ENCODE results near the gene FMC1.
A peak's percentile ranks its signal among the peaks of the same experiment; 100 is the strongest.
"Not testable (repeated sequence)": the region's sequence is repeated elsewhere in the genome, so short reads cannot be mapped to it uniquely, and the experiment has no call there.

The FMC1 gene

DNA sequence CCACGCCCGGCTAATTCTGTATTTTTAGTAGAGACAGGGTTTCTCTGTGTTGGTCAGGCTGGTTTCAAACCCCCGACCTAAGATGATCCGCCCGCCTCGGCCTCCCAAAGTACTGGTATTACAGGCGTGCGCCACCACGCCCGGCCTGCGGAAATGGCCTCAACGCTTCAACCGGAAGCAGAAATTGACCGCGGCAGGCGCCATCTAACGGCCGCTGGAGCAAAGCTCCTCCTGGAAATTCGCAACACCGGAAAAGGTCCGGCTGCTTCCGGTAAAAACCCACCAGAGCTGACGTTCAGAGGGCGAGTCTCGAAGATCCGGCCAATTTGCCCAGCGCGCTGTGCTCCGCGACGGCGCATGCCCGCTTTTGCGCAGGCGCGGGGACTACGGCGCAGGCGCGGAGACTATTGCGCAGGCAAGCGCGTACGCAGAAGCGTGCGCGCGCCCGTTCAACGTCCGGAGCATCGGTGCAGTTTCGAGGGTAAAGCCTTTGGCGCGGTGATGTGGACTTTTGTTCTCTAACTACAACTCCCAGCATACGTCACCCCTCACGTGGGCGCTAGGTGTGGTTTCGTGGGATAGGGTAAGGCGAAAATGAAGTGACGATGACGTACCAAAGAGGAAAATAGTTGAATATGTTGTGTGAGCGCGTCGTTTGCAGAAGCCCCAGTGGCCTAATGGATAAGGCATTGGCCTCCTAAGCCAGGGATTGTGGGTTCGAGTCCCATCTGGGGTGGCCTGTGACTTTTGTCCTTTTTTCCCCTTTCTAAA, 915 bp upstream of the FMC1 start:
- DNase-seq (ENCODE audit: low read depth, low spot score) = peak; percentile 98

DNA sequence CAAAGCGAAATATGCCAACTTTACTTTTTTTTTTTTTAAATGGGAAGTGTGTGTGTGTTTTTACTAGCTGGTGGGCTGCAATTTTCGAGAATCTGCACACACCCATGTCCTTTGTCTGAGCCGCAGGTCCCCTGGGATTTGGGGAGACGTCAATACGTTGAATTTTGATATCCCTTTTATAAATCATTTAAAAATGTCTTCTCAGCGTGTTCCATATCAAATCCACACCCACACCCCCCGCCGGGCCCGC, 404 bp upstream of the FMC1 start:
- DNase-seq (ENCODE audit: low read depth, low spot score) = no peak

DNA sequence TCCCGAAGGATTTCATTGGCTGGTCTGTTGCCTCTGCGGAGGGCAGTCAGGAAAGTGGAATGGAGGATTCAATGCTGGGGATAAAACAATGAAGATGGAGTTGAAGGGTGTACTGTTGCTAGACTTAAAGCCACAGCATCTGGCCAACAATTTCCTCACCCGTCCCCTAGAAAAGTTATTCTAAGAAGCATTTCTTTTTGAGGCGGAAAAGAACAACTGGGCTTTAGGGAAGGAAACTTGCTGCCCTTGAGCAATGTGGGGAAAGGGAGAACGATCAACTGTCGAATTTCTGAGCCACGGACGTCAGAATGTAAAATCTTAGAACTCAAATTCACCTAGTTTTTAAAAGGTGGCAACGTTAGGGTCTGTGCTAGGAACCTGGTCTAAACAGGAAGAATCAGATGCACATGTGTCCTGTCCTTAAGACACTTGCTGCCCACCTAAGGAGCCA, 664 bp downstream of the FMC1 start:
- DNase-seq (ENCODE audit: low read depth, low spot score) = no peak

DNA sequence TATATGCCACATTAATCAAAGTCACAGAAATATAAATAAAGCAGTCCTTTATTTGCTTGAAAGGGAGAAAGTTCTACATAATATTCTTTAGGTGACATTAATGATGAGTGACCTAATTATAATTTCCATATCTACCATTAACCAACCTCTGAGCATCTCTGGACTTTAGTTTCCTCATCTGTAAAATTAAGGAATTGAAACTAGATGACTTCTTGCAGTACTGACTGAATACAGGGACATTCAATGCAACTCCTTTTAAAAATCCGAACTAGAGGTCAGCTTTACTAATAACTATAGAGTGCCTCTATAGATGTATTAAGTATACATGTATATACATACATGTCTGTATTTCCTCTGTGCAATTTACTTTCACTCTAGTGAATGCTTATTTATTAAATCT, 3.9 kb downstream of the FMC1 start:
- DNase-seq (ENCODE audit: low read depth, low spot score) = no peak

DNA sequence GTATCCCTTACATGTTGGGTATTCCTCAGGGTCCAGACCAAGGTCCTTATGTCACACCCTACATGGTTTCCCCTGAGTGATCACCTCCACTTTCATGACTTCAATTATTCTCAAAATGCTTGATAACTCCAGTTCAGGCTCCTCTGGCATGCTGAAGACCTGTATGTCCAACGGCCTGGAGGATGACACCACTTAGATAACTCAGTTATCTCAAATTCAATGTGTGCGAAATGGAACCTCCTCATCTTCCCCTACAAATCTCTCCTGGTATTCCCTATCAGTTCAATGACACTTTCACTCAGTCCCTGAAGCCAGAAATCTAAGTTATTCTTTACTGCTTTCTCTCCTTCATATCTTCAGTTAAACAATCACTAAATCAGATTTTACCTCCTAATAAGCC, 9.9 kb downstream of the FMC1 start:
- DNase-seq (ENCODE audit: low read depth, low spot score) = no peak

DNA sequence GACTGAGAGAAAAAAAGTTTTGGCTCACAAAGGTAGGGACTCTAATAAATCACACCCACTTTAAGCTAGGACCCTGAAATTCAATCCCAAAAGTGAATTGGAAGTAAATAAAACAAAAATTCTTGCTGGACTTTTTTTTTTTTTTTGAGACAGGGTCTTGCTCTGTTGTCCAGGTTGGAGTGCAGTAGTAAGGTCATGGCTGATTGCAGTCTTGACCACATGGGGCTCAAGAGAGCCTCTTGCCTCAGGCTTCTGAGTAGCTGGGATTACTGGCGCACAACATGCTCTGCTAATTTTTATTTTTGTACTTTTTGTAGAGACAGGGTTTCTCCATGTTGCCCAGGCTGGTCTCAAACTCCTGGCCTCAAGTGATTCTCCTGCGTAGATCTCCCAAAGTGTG, 13.6 kb downstream of the FMC1 start:
- no peak for DNase-seq (ENCODE audit: low read depth, low spot score)

DNA sequence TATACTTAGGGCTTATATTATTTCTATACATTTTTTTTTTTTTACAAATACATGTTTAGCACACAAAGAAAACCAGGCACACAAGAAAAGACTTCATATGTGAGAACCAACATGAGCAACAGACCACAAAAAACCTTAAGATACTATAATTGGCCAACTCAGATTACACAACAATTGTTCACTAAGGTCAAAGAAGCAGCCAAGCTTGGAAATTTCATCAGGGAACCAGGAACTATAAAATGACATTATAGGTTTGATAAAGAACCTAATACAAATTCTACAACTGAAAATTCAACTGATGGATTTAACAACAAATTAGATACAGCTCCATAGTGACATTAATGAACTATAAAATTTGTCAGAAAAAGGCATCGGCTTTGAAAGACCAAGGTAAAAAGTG, 14.2 kb downstream of the FMC1 start:
- no peak for DNase-seq (ENCODE audit: low read depth, low spot score)

DNA sequence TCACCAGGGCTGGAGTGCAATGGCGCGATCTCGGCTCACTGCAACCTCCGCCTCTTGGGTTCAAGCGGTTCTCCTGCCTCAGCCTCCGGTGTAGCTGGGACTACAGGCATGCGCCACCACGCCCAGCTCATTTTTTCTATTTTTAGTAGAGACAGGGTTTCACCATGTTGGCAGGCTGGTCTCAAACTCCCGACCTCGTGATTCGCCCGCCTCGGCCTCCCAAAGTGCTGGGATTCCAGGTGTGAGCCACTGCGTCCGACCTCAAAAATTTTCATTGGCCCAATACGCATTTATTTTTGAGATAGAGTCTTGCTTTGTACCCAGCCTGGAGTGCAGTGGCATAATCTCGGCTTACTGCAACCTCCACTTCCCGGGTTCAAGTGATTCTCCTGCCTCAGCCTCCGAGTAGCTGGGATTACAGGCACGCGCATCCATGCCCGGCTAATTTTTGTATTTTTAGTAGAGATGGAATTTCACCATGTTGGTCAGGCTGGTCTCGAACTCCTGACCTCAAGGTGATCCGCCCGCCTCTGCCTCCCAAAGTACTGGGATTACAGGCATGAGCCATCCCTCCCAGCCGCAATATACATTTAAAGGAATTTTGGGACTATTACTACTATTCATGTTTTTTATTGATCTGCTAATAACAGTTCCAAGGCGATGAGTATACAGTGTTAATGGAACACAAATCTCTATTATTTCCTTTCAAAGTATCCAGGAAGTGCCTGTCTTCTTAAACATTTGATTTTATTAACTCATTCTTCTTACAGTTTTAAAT, 16.8 kb downstream of the FMC1 start:
- not testable (repeated sequence) for DNase-seq (ENCODE audit: low read depth, low spot score)

DNA sequence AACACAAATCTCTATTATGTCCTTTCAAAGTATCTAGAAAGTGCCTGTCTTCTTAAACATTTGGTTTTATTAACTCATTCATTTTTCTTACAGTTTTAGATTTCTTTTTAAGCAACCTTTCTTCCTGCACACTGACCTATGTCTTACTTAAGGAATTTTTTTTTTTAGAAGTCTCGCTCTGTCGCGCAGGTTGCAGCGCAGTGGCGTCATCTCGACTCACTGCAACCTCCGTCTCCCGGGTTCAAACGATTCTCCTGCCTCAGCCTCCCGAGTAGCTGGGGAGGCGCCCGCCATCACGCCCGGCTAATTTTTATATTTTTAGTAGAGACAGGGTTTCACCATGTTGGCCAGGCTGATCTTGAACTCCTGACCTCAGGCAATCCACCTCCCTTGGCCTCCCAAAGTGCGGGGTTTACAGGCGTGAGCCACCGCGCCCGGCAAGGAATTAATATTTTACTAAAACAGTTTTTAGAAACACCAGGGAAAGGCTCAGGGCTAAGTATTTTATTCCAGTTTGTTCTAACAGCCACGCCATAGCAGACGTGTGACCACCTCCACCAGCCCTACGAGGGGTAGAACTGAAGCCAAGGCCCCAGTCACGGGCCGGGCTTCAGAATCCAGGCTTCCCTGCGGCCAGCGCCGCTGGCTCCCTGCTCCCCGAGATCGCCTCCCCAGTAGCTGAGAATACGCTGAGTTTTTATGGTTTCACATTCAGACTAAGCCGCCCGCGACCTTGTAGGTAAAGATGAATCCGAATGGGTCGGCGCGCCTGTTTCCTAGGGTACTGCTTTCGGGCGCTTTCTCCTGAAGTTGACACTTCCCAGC, 17.6 kb downstream of the FMC1 start:
- no peak for DNase-seq (ENCODE audit: low read depth, low spot score)

DNA sequence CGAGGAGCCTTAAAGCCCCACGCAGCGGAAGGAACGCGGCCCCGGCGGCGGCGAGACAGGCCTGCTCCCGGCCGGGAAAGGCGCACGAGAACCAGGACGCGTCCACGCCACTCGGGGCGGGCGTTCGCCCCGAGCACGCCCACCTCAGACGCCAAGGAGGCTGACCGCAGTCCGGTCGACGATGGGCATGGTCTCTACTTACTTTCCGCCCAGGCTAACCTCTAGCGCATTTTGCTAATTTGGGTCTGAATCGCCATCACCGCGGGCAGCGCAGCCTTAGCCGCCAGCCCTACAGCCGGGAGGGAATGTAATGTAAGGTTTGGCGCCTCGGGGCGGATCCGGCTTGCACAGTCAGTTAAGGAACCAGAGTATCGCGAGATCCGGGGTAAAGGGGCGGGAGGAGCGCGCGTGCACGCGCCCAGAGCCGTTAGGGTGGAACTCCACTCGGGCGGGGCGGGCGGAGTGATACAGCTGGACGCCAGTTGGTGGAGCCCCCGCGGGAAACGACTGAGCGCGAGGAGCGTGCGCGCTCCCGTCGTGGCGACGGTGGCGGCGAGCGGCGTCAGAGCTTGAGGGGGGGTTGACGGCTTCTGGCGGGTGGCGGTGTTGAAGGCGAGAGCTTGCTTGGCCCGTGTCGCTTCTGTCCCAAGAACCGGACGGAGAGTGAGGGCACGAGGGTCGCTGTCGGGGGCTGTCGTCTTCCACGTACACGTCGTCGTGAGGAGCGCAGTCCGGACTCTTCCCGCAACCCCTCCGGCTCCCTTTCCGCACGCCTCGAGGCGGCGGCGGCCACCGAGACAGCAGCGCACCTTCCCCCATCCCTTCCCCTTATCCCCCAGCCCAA, 18.5 kb downstream of the FMC1 start, which contains the start of gene LUC7L2:
Gene LUC7L2 (plus strand): TSS at position 529 of the 844 bp plus-strand sequence. CDS start 368 bp downstream, outside the sequence.
- DNase-seq (ENCODE audit: low read depth, low spot score) = peak; percentile 99

DNA sequence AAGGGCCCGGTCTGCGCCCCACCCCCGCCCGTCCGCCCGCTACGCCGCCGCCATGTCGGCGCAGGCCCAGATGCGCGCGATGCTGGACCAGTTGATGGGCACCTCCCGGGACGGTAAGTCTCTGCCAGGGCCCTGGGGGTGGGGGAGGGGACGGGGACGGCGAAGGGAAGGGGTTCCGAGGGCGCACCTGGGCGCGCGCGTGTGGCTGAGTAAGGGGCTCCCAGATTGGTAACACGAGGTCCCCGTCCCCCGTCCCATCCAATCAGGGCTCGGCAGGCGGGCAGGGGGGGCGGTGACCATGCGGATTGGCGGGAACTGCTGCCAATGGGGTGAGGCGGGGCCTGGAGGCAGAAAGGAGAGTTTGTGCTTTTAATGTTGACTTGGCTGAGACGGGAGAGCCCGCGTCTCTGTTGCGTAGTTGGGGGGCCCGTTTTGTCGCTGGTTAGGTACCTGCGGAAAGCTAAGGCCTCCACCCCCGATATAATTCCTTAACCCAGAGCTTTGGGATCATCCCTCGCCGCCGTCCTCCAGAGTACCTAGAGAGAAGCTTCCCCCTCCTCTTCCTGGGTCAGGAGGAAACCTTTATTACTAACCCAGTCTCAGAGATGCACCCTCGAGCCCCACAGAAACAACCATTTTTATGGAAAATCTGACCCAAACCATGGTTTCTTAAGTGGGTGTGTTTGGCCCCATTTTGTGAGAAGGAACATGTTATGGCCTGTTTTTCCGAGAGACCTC, 19.2 kb downstream of the FMC1 start:
- DNase-seq (ENCODE audit: low read depth, low spot score) = peak; percentile 98

DNA sequence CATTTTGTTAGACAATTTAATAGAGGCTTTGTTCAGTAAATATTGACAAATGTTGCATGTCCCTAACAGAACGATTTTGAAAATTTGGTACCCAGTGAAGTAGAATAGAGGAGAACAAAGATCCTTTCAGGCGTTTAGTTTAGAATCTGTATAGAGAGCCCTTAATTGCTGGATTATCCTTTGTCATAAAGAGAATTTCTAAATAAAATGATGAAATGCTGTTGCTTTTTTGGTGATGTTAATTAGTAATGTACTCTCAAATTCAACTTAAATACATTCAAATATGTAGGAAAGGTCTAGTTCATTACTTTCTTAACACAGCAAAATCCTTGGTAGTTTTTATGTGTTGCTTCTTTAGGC, 19.8 kb downstream of the FMC1 start:
- no peak for DNase-seq (ENCODE audit: low read depth, low spot score)

DNA sequence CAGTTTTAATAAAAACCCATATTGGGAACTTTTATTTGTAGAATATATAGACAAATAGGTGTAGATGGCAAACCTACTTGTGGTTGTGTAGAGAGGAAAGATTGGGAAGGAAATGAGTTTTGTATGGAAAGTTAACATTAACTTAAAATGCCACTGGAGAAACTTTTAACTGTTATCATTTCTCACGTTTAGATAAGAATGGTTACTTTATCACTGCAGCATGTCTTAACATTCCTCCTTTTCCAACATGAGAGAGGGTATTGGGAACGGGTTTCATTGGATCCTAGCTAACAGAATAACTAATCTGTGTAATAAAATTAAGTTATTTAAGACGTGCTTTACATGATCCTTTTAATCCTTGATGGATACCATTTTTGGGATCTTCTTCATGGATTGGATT, 20.4 kb downstream of the FMC1 start:
- no peak for DNase-seq (ENCODE audit: low read depth, low spot score)

DNA sequence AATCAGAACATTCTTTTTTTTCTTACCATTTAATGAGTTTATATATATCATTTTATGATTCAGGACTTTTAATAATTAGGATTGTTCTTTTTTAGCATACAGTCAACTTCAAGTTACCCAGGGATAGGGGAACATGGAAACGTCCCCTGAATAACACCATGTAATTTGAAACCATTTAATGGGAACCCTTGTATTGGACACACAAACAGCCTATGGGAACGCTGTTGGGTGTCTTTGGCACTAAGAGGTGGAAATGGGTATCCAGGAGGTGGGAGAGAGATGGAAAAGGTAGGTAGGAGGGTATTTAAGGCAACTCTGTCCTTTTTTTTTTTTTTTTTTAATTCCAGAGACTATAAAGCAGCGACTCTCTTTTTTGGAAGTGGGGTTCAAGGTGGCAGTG, 21.2 kb downstream of the FMC1 start:
- no peak for DNase-seq (ENCODE audit: low read depth, low spot score)

DNA sequence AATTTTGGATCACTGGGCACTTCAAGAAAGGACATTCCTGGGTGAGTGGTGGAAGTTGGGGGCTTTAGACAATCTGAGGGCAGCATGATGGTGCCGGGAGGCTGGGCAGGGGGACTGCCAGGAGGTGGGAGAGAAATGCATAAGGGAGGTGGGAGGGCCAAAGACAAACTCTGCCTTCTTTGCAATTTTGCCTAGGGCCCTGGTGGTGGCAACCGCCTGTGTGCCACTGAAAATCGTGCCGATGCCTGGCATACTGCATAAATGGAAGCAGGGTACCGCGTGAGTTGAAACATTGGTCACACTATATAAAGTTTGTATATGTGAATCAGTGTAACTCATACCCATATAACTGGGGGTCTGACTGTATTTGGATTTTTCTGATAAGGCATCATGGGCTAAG, 21.8 kb downstream of the FMC1 start:
- DNase-seq (ENCODE audit: low read depth, low spot score) = no peak

DNA sequence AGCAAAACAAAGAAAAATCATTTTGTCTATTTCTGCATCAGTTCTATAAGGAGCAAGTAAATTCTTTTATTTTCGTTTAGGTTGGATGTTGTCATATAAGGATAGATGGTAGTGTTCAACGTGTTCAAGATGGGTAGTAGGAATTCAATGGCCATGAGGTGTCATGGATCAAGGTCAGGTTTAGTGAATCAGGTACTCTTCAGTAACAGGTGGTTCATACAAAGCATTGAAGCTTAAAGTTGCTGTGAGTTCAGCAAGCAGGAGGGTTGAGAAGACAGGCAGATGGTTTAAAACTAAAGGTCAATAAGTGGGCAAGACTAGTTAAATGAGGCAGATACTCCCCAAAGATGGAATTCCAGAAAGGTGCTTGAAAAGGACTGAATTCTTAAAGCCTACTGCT, 24.2 kb downstream of the FMC1 start:
- DNase-seq (ENCODE audit: low read depth, low spot score) = no peak

DNA sequence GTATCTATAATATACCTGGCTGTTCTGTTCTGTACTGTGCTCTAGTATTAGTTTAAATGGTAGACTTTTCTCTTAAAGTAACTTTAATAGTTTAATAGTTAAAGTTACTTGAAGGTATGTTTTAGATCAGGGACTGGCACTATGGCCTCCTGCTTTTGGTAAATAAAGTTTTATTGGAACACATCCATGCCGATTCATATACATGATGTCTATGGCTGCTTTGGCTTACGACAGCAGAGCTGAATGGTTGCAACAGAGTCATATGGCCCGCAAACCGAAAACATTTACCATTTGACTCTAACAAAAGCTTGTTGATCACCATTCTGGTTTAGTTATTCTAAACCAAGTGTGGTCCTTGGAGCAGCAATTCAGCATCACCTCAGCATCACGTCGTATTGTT, 25.3 kb downstream of the FMC1 start:
- no peak for DNase-seq (ENCODE audit: low read depth, low spot score)

DNA sequence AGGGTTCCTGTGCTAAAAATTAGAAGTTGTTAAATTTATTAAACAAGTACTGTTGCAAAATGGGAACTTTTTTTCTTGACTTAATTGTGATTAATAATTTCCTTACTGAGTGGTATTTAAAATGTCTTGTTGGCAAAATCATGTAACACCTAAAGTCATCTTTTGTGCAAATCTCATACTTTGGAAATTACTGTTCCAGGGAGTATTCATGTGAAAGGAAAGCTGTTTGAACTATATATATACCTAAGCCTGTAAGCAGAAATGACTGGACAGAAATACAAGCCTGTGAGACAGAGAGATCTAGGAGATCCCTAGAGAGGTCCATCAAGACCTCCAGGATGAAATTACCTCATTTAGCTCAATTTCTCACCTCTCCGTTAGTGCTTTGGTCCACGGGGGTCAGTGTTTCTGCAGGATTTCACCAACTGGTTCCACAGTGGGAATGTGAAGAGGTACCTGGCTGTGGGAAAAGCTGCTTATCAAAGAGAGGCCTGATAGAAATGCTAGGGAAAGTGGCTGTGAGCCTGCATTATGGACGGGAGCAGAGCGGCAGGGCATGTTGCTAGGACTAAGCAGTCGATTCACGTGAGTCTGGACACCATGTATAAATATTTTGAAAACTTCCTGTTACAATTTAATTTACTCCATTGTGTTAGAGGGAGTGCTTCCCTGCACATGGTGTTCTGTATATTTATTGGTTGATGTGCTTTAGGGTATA, 26.5 kb downstream of the FMC1 start:
- no peak for DNase-seq (ENCODE audit: low read depth, low spot score)

DNA sequence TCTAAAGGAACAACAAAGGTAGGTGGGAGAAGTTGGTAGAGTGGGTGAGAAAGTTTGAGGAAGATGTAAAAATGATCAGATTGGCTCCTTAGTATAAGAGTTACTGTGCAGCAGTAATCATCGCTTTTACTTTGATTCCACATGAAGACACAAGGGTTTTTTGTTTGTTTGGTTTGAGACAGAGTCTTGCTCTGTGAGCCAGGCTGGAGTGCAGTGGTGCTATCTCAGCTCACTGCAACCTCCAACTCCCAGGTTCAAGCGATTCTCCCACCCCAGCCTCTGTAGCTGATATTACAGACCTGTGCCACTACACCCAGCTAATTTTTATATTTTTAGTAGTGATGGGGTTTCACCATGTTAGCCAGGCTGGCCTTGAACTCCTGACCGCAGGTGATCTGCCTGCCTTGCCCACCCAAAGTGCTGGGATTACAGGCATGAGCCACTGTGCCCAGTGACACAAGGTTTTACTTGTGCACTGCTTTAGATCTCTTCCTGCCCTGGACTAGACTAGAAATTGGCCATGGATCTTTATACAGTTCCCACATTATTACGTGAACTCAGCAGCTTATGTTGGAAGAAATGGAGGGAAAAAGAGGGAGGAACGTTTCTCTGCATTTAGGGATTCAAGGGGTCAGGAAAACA, 29.3 kb downstream of the FMC1 start:
- DNase-seq (ENCODE audit: low read depth, low spot score) = no peak

DNA sequence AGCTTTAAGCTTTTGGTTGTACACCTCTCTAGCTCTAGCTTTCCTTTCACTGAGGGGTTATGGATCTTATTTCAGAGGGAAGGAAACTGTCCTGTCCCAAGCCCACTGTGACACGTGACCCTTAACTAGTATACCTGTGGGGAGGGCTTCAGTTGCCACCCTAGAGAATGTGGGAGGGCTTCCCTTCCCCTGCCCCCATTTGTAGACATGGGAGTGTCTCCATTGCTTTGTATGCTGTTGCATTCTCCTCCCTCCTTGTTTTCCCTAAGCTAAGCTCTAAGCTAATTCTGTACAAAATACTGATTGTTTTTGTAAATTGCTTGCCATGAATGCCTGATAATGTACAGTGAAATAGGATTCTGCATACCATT, 29.8 kb downstream of the FMC1 start:
- no peak for DNase-seq (ENCODE audit: low read depth, low spot score)
